Fibroblast of lung (primary cell): ENCODE measurements around the gene POLR3F. TPM values are rescaled to one million over a fixed set of nuclear protein-coding genes. Genes with fewer than 3 reads are reported as not detected.
"Not testable (repeated sequence)": the region's sequence is repeated elsewhere in the genome, so short reads cannot be mapped to it uniquely, and the experiment has no call there.

Experiments
- DNase-seq, 2 donors: peaks; one replicate each; pipeline versions ENCODE4 v3.0.0 to v3.0.0-alpha.2; 2010; ENCODE audit warnings: low read depth in 2 of 2
- H2AFZ ChIP-seq: 2 replicates; pipeline ENCODE4 v1.5.1; 2012; ENCODE audit warnings: low read length, control low read depth, inconsistent platforms
- H3K27ac ChIP-seq: 2 replicates; pipeline ENCODE4 v1.5.1; 2011; ENCODE audit warnings: low read length, control low read depth; ENCODE audit not compliant: insufficient read depth
- H3K27me3 ChIP-seq: 2 replicates; pipeline ENCODE4 v1.5.1; 2011; ENCODE audit warnings: mild to moderate bottlenecking, low read length; ENCODE audit not compliant: control insufficient read depth, insufficient read depth
- H3K36me3 ChIP-seq: 2 replicates; pipeline ENCODE4 v1.5.1; 2011; ENCODE audit warnings: low read length; ENCODE audit not compliant: control insufficient read depth, insufficient read depth
- H3K4me1 ChIP-seq: 2 replicates; pipeline ENCODE4 v1.5.1; 2011; ENCODE audit warnings: low read length; ENCODE audit not compliant: control insufficient read depth, insufficient read depth; ENCODE audit errors: extremely low read depth
- H3K4me2 ChIP-seq: 2 replicates; pipeline ENCODE4 v1.5.1; 2011; ENCODE audit warnings: low read length, control low read depth; ENCODE audit not compliant: insufficient read depth; ENCODE audit errors: extremely low read depth
- H3K4me3 ChIP-seq, 4 experiments: fragments of 200-600 bp in 1 of 4; sonication (generic) in 1 of 4; replicated peaks in 1 of 4; 2 replicates each; pipeline ENCODE4 v1.5.1; 2011 to 2016; ENCODE audit warnings: low read length in 4 of 4, low read depth in 3 of 4, mild to moderate bottlenecking in 3 of 4, control low read depth in 2 of 4, inconsistent platforms in 1 of 4, mixed read lengths in 1 of 4; ENCODE audit not compliant: insufficient read depth in 1 of 4; ENCODE audit errors: control extremely low read depth in 1 of 4
- H3K79me2 ChIP-seq: 2 replicates; pipeline ENCODE4 v1.5.1; 2012; ENCODE audit warnings: mild to moderate bottlenecking, low read length, inconsistent platforms; ENCODE audit not compliant: control insufficient read depth, insufficient read depth
- H3K9ac ChIP-seq: 2 replicates; pipeline ENCODE4 v1.5.1; 2011; ENCODE audit warnings: mild to moderate bottlenecking, low read length, control low read depth; ENCODE audit not compliant: insufficient read depth
- H3K9me3 ChIP-seq: 2 replicates; pipeline ENCODE4 v1.5.1; 2012; ENCODE audit warnings: low read depth, low read length; ENCODE audit not compliant: control insufficient read depth, insufficient read depth
- H4K20me1 ChIP-seq: 2 replicates; pipeline ENCODE4 v1.5.1; 2011; ENCODE audit warnings: low read length; ENCODE audit not compliant: control insufficient read depth, insufficient read depth; ENCODE audit errors: extremely low read depth
- CTCF ChIP-seq, 2 donors: IDR thresholded peaks in 1 of 2; conservative IDR thresholded peaks in 1 of 2; 1 replicate in 1 of 2; 2 replicates in 1 of 2; pipeline ENCODE4 v1.5.1; 2011 to 2012; ENCODE audit warnings: low read length in 2 of 2, control low read depth in 1 of 2, inconsistent platforms in 1 of 2, low read depth in 1 of 2, mild to moderate bottlenecking in 1 of 2
- EZH2 ChIP-seq: IDR thresholded peaks from 2 replicates; pipeline ENCODE4 v1.5.1; 2012; ENCODE audit warnings: low read length, control low read depth, mild to moderate bottlenecking; ENCODE audit errors: missing control alignments
- polyA plus RNA-seq, 2 donors: library from polyadenylated mRNA; depleted of rRNA in 1 of 2; stranded (reverse) in 1 of 2; unstranded in 1 of 2; fragments of >200 nt; gene quantifications; 2 replicates each; pipeline ENCODE4 v1.2.1, GENCODE V29; 2011 to 2012; ENCODE audit warnings: missing spikeins in 1 of 2
- total RNA-seq: library from RNA; depleted of rRNA; stranded (reverse); fragments of >200 nt; gene quantifications from 2 replicates; pipeline ENCODE4 v1.2.1, GENCODE V29; 2014

The POLR3F gene
- total and polyA plus RNA-seq, 2 donors (not counting 1 experiment from before 2014, with no cell fraction given): 11.2 to 20.5 TPM

- H4K20me1 ChIP-seq: no peaks in the 10 kb centered on the region
- TF ChIP-seq CTCF (conservative IDR thresholded peaks at IDR 0.05 in 1 of 2, IDR thresholded peaks at IDR 0.05 in 1 of 2; ENCODE audit: low read depth in 1 of 2, low read length in 2 of 2) (no peak), EZH2 (no peak)
- peaks cover 3% of the 10 kb centered on the region for H3K4me1 ChIP-seq
- H3K79me2 ChIP-seq: no peaks in the 10 kb centered on the region
- no peak overlapping the region for H3K4me2 ChIP-seq
- H3K9me3 ChIP-seq: no peaks in the 10 kb centered on the region
- H3K4me3 ChIP-seq: no peak overlapping the region
- no peak for DNase-seq
- H3K36me3 ChIP-seq: no peaks in the 10 kb centered on the region
- H2AFZ ChIP-seq: peak overlapping the region; percentile 37
- no peak overlapping the region for H3K9ac ChIP-seq
- no peaks in the 10 kb centered on the region for H3K27me3 ChIP-seq
- no peak overlapping the region for H3K27ac ChIP-seq
These were observed 30.4 kb downstream of the POLR3F start for GRCh38 chr20:18497603-18498002.

GRCh38 chr20:18501672-18502071 is 34.5 kb downstream of the POLR3F start:
- not testable (repeated sequence) for H3K4me3 ChIP-seq, H4K20me1 ChIP-seq, H3K9ac ChIP-seq, H3K79me2 ChIP-seq, H3K4me1 ChIP-seq, H2AFZ ChIP-seq, DNase-seq, H3K4me2 ChIP-seq, H3K27ac ChIP-seq, H3K9me3 ChIP-seq, H3K27me3 ChIP-seq, H3K36me3 ChIP-seq

- no peaks in the 10 kb centered on the region for H3K4me1 ChIP-seq
- no peaks in the 10 kb centered on the region for H4K20me1 ChIP-seq
- H3K36me3 ChIP-seq: no peaks in the 10 kb centered on the region
- TF ChIP-seq EZH2: no peak
- no peak overlapping the region for H3K4me3 ChIP-seq
- H3K9me3 ChIP-seq: no peaks in the 10 kb centered on the region
- H3K4me2 ChIP-seq: peak overlapping the region; percentile 46
- H3K79me2 ChIP-seq: peaks cover 10% of the 10 kb centered on the region
- no peak overlapping the region for H3K27ac ChIP-seq
- H3K9ac ChIP-seq: no peak overlapping the region
- no peaks in the 10 kb centered on the region for H3K27me3 ChIP-seq
- peak; percentile 13 to 27 for DNase-seq
- H2AFZ ChIP-seq: peak overlapping the region; percentile 49
These were observed 37.4 kb downstream of the POLR3F start for GRCh38 chr20:18504479-18505060.

GRCh38 chr20:18506744-18507143 is 39.6 kb downstream of the POLR3F start:
- peak overlapping the region; percentile 79 to 98 (median 84) for H3K4me3 ChIP-seq

More at GRCh38 chr20:18506744-18507143, 39.6 kb downstream of the POLR3F start:
- TF ChIP-seq CTCF (conservative IDR thresholded peaks at IDR 0.05 in 1 of 2, IDR thresholded peaks at IDR 0.05 in 1 of 2; ENCODE audit: low read depth in 1 of 2, low read length in 2 of 2): no peak
- TF ChIP-seq EZH2: no peak
- peaks cover 10% of the 10 kb centered on the region for H3K79me2 ChIP-seq
- peak overlapping the region; percentile 98 for H3K27ac ChIP-seq
- no peaks in the 10 kb centered on the region for H3K27me3 ChIP-seq
- peak overlapping the region; percentile 95 for H2AFZ ChIP-seq
- H3K4me1 ChIP-seq: no peaks in the 10 kb centered on the region
- H3K4me2 ChIP-seq: peak overlapping the region; percentile 76
- no peak for DNase-seq
- H4K20me1 ChIP-seq: no peaks in the 10 kb centered on the region
- no peaks in the 10 kb centered on the region for H3K9me3 ChIP-seq
- peak overlapping the region; percentile 56 for H3K9ac ChIP-seq
- peaks cover 5% of the 10 kb centered on the region for H3K36me3 ChIP-seq
